ENCODE measurements around the gene MTX1.
"Not testable (repeated sequence)": the region's sequence is repeated elsewhere in the genome, so short reads cannot be mapped to it uniquely, and the experiment has no call there.

Gene MTX1

GRCh38 chr1:155236451-155236850 is 28.0 kb downstream of the MTX1 start:
- no peak for TF ChIP-seq CTCF (IDR thresholded peaks at IDR 0.05; ENCODE audit: borderline replicate concordance, control extremely low read depth, extremely low read depth, insufficient read depth, missing control alignments)
- DNase-seq (ENCODE audit: low spot score), result no peak
- in situ Hi-C loops (cut with MboI; ENCODE audit: low sequenced_read_pairs, unreplicated experiment), result no loop called here

- peak; percentile 78 for DNase-seq (ENCODE audit: low spot score)
- in situ Hi-C loops (cut with MboI; ENCODE audit: low sequenced_read_pairs, unreplicated experiment), result no loop called here
- no peak for TF ChIP-seq CTCF (IDR thresholded peaks at IDR 0.05; ENCODE audit: borderline replicate concordance, control extremely low read depth, extremely low read depth, insufficient read depth, missing control alignments)
Measured at GRCh38 chr1:155241069-155241679, 32.7 kb downstream of the MTX1 start.

- no peak for TF ChIP-seq CTCF (IDR thresholded peaks at IDR 0.05; ENCODE audit: borderline replicate concordance, control extremely low read depth, extremely low read depth, insufficient read depth, missing control alignments)
- DNase-seq (ENCODE audit: low spot score), result no peak
- in situ Hi-C loops (cut with MboI; ENCODE audit: low sequenced_read_pairs, unreplicated experiment), result no loop called here
Measured at GRCh38 chr1:155241841-155242264, 33.4 kb downstream of the MTX1 start.

- in situ Hi-C loops (cut with MboI; ENCODE audit: low sequenced_read_pairs, unreplicated experiment), result no loop called here
- no peak for TF ChIP-seq CTCF (IDR thresholded peaks at IDR 0.05; ENCODE audit: borderline replicate concordance, control extremely low read depth, extremely low read depth, insufficient read depth, missing control alignments)
- no peak for DNase-seq (ENCODE audit: low spot score)
Measured at GRCh38 chr1:155242805-155243358, 34.4 kb downstream of the MTX1 start.

- peak; percentile 46 for TF ChIP-seq CTCF (IDR thresholded peaks at IDR 0.05; ENCODE audit: borderline replicate concordance, control extremely low read depth, extremely low read depth, insufficient read depth, missing control alignments)
- peak; percentile 95 for DNase-seq (ENCODE audit: low spot score)
- in situ Hi-C loops (cut with MboI; ENCODE audit: low sequenced_read_pairs, unreplicated experiment), result no loop called here
Measured at GRCh38 chr1:155244368-155245162, 36.1 kb downstream of the MTX1 start.

GRCh38 chr1:155245163-155245524 is 36.6 kb downstream of the MTX1 start:
- DNase-seq (ENCODE audit: low spot score), result no peak
- TF ChIP-seq CTCF (IDR thresholded peaks at IDR 0.05; ENCODE audit: borderline replicate concordance, control extremely low read depth, extremely low read depth, insufficient read depth, missing control alignments), result no peak
- in situ Hi-C loops (cut with MboI; ENCODE audit: low sequenced_read_pairs, unreplicated experiment), result no loop called here

- DNase-seq (ENCODE audit: low spot score); in situ Hi-C loops (cut with MboI; ENCODE audit: low sequenced_read_pairs, unreplicated experiment): not testable (repeated sequence)
Measured at GRCh38 chr1:155246796-155247195, 38.3 kb downstream of the MTX1 start.

Data from GM13976 (cell line).